Measurements from ENCODE around the gene RIPPLY1.
"Not testable (repeated sequence)": the region's sequence is repeated elsewhere in the genome, so short reads cannot be mapped to it uniquely, and the experiment has no call there.

Gene RIPPLY1

DNA sequence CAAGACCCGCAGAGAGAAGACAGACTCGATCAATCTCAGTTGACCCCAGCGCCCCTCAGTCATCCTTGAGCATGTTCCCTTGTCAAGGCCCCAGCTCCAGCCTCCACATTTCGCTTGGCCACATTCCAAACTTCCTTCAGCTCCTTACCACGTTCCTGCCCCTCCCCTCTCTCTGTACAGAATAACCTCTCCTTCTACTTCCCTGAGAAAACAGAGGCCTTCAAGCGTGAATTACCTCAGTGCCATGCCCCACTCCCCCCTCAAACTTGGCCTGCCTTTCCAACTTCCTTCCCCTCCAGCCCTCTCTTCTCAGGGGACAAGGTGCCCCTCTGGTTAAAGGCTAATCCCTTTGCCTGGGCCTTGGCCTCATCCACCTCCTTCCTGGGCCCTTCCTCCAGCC, 3.2 kb upstream of the RIPPLY1 start:
- DNase-seq (ENCODE audit: low read depth) = no peak

DNA sequence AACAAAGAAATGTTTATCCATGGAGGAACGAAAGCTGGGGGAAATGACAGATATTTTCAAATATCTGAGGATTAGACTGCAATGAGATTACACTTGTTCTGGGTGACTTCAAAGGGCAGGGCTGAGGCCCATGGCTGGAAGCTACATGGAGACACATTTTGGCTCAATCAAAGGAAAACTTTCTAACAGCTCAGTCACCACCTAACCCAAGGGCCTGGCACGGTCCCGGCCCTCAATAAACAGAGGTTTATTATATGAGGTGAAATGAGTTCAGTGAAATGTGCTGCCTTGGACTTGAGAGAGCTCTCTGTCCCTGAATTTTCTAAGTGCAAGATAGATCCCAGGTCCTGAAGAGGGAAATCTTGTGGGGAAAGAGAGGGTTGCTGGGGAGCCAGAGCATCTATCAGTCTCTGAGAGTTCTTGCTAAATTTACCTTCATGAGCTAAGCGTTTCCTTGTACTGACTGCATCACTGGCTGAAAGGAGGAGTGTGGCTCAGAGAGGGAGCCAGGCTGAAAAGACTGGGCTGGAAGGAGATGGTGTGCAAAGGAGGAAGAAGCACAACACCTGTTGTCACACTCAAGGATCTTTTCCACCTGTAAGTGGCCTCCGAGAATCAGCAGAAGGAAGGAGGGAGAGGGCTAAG, 2.0 kb upstream of the RIPPLY1 start:
- no peak for DNase-seq (ENCODE audit: low read depth)

- DNase-seq (ENCODE audit: low read depth) = no peak
Observed at GRCh38 chrX:106903856-106904528, 851 bp upstream of the RIPPLY1 start.

GRCh38 chrX:106902684-106903083, 457 bp downstream of the RIPPLY1 start:
- no peak for DNase-seq (ENCODE audit: low read depth)

DNA sequence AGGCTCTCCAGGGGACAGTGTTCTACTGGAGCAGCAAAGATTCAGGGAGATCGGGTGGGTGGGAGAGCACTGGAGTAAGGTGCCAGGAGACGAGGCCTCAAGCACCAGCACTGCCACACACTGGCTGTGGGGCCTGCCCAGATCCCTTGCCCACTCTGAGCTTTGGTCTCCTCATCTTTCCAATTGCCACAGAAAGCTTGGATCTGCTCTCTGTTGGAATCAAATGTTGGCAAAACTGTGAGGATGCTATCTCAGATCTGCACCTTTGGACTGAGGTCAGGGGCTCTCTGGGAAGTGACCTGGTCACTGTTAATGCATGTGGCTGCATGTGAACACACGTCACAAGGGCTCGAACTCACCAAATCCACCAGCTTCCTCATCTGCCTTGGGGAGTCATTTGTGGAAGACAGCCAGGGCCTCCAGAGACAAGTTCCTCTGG, 1.3 kb downstream of the RIPPLY1 start:
- no peak for DNase-seq (ENCODE audit: low read depth)

DNA sequence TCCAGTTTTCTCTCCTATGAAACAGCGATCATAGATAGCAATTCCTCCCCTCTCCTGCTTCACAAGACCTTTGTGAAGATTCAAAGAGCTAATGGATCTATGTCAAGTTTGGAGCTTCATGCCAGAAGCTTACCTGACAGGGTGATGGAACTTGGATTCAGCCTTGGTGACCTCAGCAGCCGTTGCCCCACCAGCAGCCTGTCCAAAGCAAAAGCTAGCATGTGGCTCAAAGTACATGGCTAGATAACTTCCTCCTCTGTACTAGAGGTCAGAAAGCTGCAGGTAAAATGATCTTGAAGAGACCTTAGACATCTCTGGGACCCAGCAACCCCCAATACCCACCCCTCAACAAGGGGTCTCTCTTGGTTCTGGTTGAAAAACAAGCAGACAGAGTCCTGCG, 1.8 kb downstream of the RIPPLY1 start:
- no peak for DNase-seq (ENCODE audit: low read depth)

GRCh38 chrX:106899841-106900240, 3.3 kb downstream of the RIPPLY1 start:
- DNase-seq (ENCODE audit: low read depth) = no peak

DNA sequence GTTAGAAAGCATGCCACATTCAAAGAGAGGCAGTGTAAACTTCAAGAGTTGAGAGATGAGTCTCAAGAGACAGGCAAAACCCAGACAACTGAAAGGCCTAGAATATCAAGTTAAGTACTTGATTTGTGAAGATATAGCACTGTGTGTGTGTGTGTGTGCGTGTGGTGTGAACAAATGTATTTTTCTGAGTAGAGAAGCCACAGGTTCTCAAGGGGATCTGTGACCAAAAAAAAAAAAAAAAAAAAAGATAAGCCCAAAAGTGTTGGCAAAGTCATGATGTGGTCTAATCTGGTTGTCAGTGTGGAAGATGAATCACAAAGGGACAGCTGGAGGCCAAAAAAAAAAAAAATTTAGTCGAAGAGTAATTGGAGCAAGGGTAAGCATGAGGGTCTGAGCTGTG, 3.9 kb downstream of the RIPPLY1 start:
- DNase-seq (ENCODE audit: low read depth) = no peak

GRCh38 chrX:106898462-106898861, 4.7 kb downstream of the RIPPLY1 start:
- DNase-seq (ENCODE audit: low read depth) = no peak

- peak; percentile 34 for DNase-seq (ENCODE audit: low read depth)
Observed at GRCh38 chrX:106897259-106897658, 5.9 kb downstream of the RIPPLY1 start.

DNA sequence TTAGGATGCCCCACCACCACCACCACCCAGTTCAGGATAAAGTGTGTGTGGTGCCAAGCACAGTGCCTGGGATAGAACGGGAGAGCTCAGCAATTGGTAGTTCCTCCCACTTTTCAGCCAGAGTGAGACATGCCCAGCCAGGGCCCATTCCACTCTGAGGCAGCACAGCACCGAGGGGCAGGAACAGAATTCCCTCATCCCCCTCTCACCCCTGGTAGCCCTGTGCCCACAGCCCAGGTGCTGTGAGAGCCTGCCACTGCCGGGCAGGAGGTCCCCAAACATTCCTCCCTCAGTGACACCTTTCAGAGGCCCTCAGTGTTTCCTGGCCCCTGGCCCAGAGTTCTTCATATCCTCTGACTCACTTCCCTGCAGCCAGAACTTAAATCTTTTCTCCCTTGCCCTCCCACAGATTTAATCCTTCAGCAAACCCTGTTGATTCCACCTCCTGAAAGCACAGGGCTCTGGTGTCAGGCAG, 8.1 kb downstream of the RIPPLY1 start:
- peak; percentile 49 for DNase-seq (ENCODE audit: low read depth)

- peak; percentile 47 for DNase-seq (ENCODE audit: low read depth)
Observed at GRCh38 chrX:106894392-106894909, 8.7 kb downstream of the RIPPLY1 start.

- DNase-seq (ENCODE audit: low read depth) = no peak
Observed at GRCh38 chrX:106891762-106892460, 11.2 kb downstream of the RIPPLY1 start.

DNA sequence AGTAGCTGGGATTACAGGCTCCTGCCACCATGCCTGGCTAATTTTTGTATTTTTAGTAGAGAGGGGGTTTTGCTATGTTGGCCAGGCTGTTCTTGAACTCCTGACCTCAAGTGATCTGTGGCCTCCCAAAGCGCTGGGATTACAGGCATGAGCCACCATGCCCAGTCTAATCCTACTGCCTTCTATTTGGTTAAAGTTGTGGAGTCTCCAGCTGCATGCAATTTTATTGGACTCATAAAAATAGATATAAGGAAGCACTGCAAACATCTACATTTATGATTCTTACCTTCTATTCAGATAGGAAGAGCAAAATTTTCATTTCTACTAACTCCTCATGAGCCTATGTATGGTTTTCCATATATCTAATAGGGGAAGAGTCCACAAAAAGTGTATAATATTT, 13.7 kb downstream of the RIPPLY1 start:
- DNase-seq (ENCODE audit: low read depth) = no peak

- DNase-seq (ENCODE audit: low read depth) = no peak
Observed at GRCh38 chrX:106875151-106875550, 28.0 kb downstream of the RIPPLY1 start.

DNA sequence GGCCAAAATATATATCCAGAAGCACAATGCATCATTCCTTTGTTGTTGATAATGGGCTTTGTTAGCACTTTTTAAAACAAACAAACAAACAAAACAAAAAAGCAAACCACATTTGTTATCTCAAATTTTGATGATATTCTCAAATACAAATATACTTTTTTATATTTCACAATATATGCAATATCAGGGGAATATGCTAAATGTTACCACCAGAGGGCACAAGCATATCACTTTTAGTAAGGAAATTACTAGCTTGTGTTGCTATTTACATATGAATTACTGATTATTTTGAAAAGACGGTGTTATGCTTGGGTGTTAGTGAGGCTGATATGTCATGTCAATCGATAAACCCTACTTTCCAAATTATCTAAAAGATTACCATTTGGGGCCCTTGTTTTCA, 29.1 kb downstream of the RIPPLY1 start:
- no peak for DNase-seq (ENCODE audit: low read depth)

DNA sequence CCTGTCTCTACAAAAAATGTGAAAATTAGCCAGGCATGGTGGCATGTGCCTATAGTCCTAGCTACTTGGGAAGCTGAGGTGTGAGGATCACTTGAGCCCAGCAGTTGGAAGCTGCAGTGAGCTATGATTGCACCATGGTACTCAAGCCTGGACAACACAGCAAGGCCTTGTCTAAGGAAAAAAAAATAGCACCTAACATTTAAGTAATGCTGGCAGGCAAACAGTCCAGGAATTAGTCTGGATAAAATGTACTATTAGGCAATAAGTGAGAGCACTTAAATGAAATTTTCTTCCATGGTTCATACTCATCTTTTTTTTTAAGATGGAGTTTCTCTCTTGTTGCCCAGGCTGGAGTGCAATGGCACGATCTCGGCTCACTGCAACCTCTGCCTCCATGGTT, 30.3 kb downstream of the RIPPLY1 start:
- DNase-seq (ENCODE audit: low read depth) = not testable (repeated sequence)

- DNase-seq (ENCODE audit: low read depth) = no peak
Observed at GRCh38 chrX:106863697-106864096, 39.4 kb downstream of the RIPPLY1 start.

GRCh38 chrX:106862972-106863688, 40.0 kb downstream of the RIPPLY1 start:
- no peak for DNase-seq (ENCODE audit: low read depth)
